Stimulated activated CD4-positive, alpha-beta T cell treated with anti-CD3 and anti-CD28 coated beads, Interleukin-1b, Interleukin-23, amount 100 ng/mL, for 48 hours (primary cell): ENCODE results near the gene RAB11FIP2.

Source experiments
- DNase-seq: peaks from one replicate; pipeline ENCODE4 v3.0.0-alpha.2; 2020

The RAB11FIP2 gene

DNA sequence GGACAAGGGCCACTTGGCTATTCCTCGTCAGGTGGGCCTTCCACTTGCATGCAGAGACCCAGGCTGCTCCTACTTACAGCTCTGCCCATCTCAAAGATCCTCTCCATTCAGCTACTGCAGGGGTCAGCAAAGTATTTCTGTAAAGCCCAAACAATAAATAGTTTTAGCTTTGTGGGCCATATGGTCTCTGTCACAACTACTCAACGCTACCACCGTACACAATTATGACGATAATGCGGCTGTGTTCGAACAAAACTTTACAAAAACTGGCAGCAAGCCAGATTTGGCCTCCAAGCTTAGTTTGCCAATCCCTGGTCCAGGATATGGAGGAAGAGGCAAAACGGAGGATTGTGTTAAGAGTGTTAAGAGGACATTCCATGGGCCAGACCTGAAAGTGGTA, 12.8 kb downstream of the RAB11FIP2 start:
- DNase-seq = no peak

DNA sequence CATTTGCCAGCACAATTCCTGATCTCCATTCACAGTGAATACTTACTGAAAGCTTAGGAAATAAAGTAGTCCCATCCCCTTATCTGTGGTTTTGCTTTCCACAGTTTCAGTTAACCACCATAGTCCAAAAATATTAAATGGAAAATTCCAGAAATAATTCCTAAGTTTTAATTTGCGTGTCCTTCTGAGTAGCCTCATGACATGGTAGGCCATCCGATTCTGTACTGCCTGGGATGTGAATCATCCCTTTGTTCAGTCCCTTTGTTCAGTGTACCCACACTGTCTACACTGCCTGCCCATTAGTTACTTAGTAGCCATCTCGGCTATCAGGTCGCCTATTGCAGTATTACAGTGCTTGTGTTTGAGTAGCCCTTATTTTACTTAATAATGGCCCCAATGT, 14.2 kb downstream of the RAB11FIP2 start:
- DNase-seq = no peak

GRCh38 chr10:118031351-118032075, 15.2 kb downstream of the RAB11FIP2 start:
- DNase-seq = no peak

- no peak for DNase-seq
Observed at GRCh38 chr10:118028619-118029018, 18.1 kb downstream of the RAB11FIP2 start.

DNA sequence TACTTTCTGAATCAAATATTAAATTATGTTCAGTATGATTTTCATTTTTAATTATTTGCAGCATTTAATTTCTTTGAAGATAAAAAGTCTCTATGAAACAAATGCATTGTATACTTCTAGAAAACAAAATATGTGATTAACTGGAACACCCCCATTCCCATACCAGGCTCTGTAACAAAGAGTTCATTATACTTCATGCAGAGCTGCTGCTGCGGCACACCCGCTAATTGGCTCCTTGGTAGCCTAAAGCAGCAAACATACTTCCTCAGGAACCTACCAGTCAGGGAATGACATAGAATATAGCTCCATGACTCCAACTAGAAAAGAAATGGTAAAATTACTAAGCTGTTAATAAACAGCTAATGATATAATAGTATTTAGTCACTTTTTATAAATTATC, 19.3 kb downstream of the RAB11FIP2 start:
- no peak for DNase-seq

- no peak for DNase-seq
Observed at GRCh38 chr10:118026936-118027335, 19.8 kb downstream of the RAB11FIP2 start.

DNA sequence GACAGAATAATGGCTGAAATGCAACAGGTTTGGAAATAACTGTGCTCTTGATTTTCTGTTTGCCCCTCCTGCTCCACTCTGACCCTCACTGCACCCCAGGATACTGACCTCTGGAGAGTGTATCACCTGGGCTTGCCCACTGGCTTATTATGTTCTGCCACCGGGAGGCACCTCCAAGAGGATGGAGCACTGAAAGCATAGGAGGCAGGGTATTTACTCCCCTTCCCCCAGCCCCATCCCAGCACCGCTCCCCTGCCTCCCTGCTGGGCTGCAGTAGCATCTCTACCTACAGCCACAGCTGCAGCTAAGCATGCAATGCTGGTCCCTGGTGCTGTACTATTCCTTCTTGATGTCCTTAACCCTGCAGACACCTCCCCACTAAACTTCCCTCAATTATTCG, 26.4 kb downstream of the RAB11FIP2 start:
- DNase-seq = no peak

DNA sequence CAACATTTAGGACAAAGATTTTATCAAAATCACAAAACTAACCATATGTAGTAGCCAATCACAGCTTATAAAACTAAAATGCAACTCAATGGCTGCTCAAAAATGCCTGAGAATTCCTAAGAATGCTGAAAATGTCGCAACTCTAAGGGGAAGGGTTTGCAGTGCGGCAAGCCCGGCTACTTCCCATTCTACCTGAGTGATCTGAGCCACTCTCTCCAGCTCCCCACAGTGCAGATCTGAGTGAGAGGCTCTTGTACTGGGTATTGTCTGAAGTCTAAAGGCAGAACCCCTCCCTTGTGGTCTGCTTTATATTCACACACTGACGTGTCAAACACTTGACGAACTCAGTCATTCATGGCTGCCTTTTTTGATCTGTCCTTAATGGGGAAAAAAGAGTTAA, 28.9 kb downstream of the RAB11FIP2 start:
- DNase-seq = no peak

DNA sequence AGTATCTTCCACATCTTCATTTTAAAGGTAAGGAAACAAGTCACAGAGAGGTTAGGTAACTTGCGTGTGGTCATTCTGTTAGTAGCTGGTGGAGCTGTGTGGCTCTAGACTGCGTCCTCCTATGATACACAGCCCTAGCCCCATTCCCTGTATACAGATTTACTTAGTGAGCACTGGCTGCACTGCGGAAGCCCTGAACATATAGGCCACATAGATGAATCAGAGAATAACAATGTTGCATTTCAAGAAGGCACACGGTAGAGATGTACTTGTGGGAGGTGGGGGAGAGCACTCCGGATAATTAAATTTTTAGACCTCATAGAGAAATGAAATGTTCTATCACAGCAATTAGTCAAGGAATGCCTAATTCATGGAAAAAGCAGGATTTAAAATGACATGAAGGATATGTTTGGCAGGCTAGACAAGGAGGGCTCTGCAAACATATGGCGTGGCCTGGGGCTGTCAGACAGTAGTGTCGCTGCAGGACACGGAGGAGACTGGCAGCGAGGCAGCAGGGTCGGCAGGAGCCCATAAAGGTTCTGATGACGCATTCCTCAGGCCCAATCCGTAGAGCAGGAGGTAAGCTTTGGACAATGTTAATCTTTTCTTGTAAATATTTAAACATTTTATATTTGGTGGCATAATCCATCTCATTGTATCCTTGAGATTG, 29.5 kb downstream of the RAB11FIP2 start:
- DNase-seq = no peak

GRCh38 chr10:118012952-118013525, 33.7 kb downstream of the RAB11FIP2 start:
- no peak for DNase-seq

DNA sequence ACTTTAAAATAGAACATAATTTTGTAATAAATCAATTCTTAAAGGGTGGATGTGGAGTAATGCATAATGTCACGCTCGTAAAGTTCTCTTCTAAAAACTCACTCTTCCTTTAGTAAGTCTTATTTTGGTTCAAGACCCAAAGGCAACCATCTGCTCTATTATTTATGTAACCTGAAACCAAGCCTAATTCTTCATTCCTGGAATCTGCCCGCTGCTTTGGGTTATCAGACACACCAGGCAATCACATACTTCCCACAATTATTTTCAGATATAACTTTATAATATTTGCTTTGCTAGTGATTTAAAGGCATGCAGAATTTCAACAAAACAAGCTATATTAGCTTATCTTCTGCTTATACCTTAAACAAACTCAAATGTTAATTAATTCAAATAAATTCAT, 39.0 kb downstream of the RAB11FIP2 start:
- DNase-seq = no peak

- no peak for DNase-seq
Observed at GRCh38 chr10:118003126-118003525, 43.6 kb downstream of the RAB11FIP2 start.

DNA sequence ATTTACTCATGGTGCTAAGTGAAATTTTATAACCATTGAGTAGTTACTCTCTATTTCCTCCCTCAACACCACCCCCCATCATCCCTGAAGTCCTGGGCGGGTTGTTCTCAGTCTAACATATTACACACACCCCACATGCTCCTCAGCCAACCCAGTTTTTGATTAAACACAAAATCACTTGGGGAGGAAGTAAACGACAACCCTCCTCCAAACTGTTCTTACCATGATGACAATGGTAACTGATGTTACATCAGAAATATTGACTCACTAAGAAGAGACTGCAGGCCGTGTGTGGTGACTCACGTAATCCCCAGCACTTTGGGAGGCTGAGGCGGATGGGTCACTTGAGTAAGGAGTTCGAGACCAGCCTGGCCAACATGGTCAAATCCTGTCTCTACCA, 44.2 kb downstream of the RAB11FIP2 start:
- peak; percentile 30 for DNase-seq

DNA sequence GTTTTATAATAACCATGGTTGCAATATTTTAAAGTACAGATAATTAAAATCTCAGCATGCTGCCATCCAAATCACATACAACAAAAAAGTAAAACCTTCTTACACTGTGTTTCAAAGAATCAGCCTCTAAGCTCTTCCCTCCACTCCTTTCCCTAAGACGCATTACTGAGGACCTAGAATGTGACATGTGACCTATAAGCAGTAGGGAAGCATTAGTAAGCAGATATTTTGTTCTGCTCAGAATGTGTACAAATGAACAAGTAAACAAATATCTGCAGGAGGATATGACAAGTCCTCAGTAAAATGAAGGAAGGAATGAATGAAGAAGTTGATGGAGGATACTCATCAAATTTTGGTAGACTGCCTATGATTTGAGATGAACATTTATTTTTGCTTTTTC, 49.1 kb downstream of the RAB11FIP2 start:
- no peak for DNase-seq

GRCh38 chr10:117996709-117997108, 50.0 kb downstream of the RAB11FIP2 start:
- no peak for DNase-seq

GRCh38 chr10:117994771-117995170, 52.0 kb downstream of the RAB11FIP2 start:
- DNase-seq = no peak

DNA sequence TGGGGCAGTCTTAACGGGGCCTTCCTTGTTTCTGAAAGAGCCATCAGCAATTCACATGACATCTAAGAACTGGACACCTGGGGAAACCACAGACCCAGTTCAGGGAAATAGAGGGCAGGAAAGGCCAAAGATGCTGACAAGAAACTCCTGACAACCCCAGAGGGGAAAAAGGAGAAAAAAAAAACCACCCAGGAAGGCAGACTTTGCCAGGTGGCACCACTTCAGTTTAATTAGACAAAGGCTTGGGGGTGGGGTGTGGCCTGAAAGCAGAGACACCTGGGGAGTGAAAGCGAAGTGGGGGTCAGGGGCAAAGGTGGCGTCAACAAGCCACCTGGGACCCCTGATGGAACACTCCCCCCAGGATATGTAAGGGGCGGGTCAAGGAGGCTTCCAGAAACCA, 53.6 kb downstream of the RAB11FIP2 start:
- DNase-seq = no peak

DNA sequence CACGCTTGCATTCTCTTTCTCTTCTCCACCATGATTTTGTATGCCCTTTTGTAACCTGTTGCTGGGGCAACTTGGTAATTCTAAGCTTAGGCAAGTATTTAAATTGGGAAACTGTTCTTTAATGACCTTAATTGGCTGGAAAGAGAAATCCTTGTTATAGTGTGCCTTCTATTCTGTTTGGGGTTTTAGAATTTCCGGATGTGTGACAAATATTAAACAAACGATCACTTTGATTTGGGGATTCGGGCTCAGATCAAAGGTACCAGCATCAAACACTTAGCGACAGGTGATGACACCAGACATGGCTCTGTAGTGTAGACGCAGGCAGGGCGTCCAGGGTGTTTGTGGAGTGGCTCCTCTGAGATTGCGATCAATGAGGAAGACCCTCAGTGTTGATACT, 55.0 kb downstream of the RAB11FIP2 start:
- no peak for DNase-seq

DNA sequence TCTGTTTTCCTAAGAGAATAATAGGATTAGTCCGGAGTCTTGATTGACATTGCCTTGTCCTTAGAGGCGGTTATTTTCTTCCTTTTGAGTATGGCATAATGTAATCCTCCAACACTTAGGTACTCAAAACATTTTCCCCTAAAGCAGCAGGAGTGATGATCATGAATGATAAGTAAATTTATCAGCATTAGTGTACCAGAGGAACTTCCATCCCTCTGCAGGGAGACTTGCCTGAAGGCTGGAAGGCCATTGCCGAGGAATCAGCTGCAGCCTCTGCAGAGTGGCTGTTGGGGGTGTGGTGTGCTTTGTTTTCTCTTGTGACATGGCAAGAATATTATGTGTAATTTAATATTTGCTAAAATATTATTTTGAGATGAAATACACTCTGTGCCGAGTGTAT, 56.8 kb downstream of the RAB11FIP2 start:
- DNase-seq = no peak

DNA sequence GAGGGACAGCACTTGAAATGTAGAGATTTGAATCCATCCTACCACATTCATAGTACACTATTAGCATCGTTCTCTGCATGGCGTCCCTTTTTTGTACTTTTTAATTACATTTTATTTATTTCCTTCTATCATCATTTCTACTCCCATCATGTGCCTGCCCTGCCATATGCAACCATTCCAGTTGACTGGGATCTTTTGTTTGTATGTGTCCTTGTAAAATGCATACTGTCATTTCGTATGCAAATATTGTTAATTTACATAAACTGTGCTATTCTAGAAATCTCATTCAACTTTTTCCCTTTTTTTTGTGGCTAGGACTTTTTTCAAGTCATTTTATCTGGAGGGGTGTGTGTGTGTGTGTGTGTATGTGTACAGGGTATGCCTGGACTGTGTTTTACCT, 57.9 kb downstream of the RAB11FIP2 start:
- DNase-seq = no peak

DNA sequence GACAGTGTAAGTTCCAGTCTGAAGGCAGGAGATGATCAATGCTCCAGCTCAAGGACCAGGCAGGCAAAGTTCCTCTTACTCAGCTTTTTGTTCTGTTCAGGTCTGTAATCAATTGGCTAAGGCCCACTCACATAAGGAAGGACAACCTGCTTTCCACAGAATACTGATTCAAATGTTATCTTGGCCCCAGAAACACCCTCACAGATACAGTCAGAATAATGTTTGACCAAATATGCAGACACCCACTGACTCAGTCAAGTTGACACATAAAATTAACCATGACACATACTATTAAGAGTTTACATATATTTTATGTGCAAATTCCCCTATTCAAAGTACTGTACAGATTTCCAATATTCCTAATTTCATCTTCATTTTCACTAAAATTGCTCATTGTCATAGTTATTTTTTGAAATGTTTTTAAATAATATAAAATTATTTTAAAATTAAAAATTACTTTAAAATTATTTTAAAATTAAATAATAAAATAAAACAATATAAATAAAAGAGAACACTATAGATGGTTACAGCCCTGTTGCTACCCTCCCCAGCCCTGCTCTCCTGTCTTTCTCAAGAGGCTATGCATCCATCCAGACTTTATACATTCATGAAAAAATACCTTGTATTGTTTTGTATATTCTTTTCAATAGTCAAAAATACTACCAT, 59.4 kb downstream of the RAB11FIP2 start:
- DNase-seq = no peak

DNA sequence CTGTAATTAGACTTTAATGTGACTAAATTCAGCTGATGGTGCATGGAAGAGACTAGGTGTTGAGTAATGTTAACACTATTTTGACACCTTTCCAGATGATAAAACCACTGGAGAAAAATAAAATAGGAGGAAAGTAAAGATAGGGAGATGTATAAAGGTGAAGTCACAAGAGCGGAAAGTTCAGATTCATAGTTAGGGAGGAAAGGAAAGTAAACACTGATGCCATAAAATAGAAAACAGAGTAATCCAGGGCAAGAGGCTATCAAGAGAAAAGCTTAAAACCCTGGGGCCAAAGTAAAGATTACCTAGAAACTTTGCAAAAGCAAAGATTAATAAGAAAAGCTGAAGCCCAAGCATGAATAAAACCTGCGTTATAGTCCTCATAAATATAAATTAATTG, 62.8 kb downstream of the RAB11FIP2 start:
- no peak for DNase-seq

DNA sequence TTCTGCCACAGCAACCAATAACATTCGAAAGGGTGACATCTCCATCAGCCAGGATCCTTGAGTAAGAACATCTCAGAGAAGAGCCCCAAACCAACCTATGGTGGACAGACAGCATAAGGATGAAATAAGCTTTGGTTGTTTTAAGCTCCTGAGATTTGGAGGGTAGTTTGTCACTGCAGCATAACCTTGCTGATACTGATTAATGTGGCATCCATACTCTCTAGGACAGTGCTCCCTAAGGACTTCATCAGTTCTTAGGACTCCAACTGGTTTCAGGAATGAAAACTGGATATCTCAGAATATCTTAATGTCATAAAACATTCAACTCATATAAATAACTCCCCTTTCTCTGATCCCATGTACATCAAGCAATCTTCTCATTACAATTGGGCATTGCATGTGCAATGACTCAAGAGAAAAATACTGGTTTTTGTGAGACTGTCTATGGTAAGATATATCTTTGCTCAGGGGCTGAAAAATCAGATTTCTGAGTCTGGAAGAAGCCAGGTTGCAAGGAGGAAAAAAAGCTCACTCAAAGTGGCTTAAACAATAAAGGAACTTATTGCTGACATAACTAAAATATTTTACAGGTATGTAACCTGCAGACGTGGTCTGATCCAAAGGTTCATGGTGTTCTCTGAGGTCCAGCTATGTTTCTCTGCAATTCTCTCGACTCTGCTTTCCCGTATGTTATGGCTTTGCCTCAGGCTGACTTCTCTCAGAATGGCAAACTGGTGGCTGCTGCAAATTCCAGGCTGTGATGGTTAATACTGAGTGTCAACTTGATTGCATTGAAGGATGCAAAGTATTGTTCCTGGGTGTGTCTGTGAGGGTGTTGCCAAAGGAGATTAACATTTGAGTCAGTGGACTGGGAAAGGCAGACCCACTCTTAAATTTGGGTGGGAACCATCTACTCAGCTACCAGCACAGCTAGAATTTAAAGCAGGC, 65.7 kb downstream of the RAB11FIP2 start:
- DNase-seq = no peak
